ENCODE results near the gene CMC2.

CMC2 gene

GRCh38 chr16:81026429-81026828 lies 19.7 kb upstream of the CMC2 start:
- peaks cover 48% of the 10 kb centered on the region for H3K36me3 Mint-ChIP-seq (ENCODE audit: low read depth)
- DNase-seq: no peak
- no peaks in the 10 kb centered on the region for H3K9me3 Mint-ChIP-seq
- no peaks in the 10 kb centered on the region for H3K4me1 Mint-ChIP-seq
- H3K27ac Mint-ChIP-seq: no peak overlapping the region
- H3K4me3 Mint-ChIP-seq: no peak overlapping the region
- no peak for TF ChIP-seq CTCF (IDR thresholded peaks at IDR 0.05)
- H3K27me3 Mint-ChIP-seq (ENCODE audit: low read depth, poor library complexity): no peaks in the 10 kb centered on the region

DNA sequence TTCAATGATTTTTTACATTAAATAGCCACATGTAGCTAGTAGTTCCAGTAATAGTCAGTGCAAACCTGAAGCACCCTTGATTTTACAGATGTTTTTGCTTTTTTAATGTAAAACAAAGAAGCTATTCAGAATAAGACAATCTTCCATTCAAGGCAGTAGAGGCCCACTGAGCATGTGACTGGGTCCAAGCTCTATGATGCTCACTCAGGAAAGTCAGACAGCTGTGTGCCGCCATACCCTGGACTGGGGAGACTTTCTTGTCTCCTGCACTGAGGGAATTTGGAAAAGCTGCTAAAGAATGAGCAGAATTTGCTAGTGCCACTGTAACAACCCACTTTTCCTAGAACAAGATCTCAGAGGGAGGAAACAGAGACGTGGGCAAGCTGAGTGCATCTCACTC lies 11.8 kb upstream of the CMC2 start:
- Mint-ChIP-seq H3K4me1 (no peaks in the 10 kb centered on the region), H3K27me3 (ENCODE audit: low read depth, poor library complexity) (no peaks in the 10 kb centered on the region), H3K27ac (no peak overlapping the region), H3K4me3 (no peak overlapping the region), H3K36me3 (ENCODE audit: low read depth) (peaks cover 65% of the 10 kb centered on the region), H3K9me3 (no peaks in the 10 kb centered on the region)
- DNase-seq: no peak
- no peak for TF ChIP-seq CTCF (IDR thresholded peaks at IDR 0.05)

DNA sequence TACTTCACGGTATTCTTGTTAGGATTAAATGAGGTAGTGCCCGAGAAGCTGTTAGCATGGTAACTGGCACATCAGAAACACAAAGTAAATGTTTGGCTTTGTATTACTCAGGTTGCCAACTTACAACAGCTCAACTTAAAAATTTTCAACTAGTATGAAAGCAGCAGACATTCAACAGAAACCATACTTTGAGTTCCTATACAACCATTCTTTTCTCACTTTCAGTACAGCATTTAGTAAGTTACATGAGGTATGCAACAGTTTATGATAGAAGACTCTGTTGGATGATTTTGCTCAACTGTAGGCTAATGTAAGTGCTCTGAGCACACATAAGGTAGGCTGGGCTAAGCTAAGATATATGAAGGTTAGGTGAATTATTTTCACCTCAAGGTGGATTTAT lies 8.0 kb upstream of the CMC2 start:
- no peaks in the 10 kb centered on the region for H3K27me3 Mint-ChIP-seq (ENCODE audit: low read depth, poor library complexity)
- no peak for DNase-seq
- H3K9me3 Mint-ChIP-seq: no peaks in the 10 kb centered on the region
- peaks cover 69% of the 10 kb centered on the region for H3K36me3 Mint-ChIP-seq (ENCODE audit: low read depth)
- no peak for TF ChIP-seq CTCF (IDR thresholded peaks at IDR 0.05)
- no peak overlapping the region for H3K4me3 Mint-ChIP-seq
- H3K4me1 Mint-ChIP-seq: no peaks in the 10 kb centered on the region
- H3K27ac Mint-ChIP-seq: no peak overlapping the region

DNA sequence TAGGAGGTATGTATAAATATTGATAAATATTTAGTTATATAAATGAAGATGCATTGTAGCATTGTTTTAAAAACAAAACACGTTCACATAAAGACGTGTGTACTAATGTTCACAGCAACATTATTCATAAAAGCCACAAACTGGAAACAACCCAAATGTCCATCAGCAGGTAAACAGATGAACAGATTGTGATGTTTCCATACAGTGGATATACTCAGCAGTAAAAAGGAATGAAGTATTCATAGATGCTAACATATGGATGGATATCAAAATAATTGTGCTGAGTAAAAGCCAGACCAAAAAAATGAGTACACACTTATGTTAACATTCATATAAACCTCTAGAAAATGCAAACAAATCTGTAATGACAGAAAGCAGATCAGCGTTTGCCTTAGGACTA lies 6.3 kb upstream of the CMC2 start:
- Mint-ChIP-seq H3K27ac (peak overlapping the region; percentile 8), H3K9me3 (no peaks in the 10 kb centered on the region), H3K27me3 (ENCODE audit: low read depth, poor library complexity) (no peaks in the 10 kb centered on the region), H3K4me1 (peaks cover 9% of the 10 kb centered on the region), H3K4me3 (no peak overlapping the region), H3K36me3 (ENCODE audit: low read depth) (peaks cover 56% of the 10 kb centered on the region)
- TF ChIP-seq CTCF (IDR thresholded peaks at IDR 0.05): no peak
- DNase-seq: no peak

DNA sequence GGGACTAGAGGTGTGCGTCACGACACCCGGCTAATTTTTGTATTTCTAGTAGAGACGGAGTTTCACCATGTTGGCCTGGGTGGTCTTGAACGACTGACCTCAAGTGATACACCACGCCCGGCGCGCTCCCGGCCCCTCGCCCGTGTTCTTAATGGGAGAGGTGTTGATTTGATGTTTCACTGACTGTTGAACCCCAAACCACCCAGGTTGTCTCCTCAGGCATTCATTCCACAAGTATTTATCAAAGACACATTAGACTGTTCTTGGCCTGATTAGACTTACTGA lies 1.8 kb upstream of the CMC2 start:
- Mint-ChIP-seq H3K36me3 (ENCODE audit: low read depth) (peaks cover 22% of the 10 kb centered on the region), H3K27me3 (ENCODE audit: low read depth, poor library complexity) (no peaks in the 10 kb centered on the region), H3K4me1 (peaks cover 39% of the 10 kb centered on the region), H3K4me3 (peak overlapping the region; percentile 97), H3K9me3 (no peaks in the 10 kb centered on the region), H3K27ac (no peak overlapping the region)
- no peak for TF ChIP-seq CTCF (IDR thresholded peaks at IDR 0.05)
- no peak for DNase-seq

DNA sequence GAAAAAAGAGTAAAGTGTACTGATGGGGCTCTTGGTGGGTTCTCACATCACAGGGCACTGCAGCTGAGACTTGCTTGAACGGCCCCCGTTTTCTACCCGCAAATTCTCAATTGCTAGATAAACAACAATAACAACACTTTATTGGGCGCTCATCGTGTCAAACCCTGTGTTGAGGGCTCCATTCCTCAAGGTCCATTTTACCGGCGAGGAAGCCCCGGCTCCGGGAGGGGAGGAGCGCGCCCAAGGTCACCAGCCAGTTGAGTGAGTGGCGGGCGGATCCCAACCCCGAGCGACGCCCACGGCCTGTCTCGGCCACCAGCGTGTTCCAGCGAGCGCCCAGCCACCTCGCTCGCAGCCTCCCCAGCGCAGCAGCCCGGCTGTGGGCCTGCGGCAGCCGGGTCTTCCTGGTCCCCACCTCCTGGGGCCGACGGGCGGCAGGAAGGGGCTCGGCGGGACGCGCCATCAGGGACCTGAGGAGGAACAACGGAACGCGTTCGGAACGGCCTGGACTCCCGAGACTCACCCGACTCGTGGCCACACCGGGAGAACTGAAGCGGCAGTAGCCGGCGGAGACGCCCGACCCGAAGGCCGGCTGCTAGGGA lies 373 bp downstream of the CMC2 start:
- peak overlapping the region; percentile 97 for H3K4me3 Mint-ChIP-seq
- peaks cover 24% of the 10 kb centered on the region for H3K36me3 Mint-ChIP-seq (ENCODE audit: low read depth)
- peak; percentile 75 for DNase-seq
- no peaks in the 10 kb centered on the region for H3K9me3 Mint-ChIP-seq
- H3K27ac Mint-ChIP-seq: peak overlapping the region; percentile 100
- TF ChIP-seq CTCF (IDR thresholded peaks at IDR 0.05): no peak
- peaks cover 45% of the 10 kb centered on the region for H3K4me1 Mint-ChIP-seq
- no peaks in the 10 kb centered on the region for H3K27me3 Mint-ChIP-seq (ENCODE audit: low read depth, poor library complexity)
